ENCODE data around the gene C1orf226.
A peak's percentile ranks its signal among the peaks of the same experiment; 100 is the strongest.
"Not testable (repeated sequence)": the region's sequence is repeated elsewhere in the genome, so short reads cannot be mapped to it uniquely, and the experiment has no call there.

C1orf226 gene, protein sequence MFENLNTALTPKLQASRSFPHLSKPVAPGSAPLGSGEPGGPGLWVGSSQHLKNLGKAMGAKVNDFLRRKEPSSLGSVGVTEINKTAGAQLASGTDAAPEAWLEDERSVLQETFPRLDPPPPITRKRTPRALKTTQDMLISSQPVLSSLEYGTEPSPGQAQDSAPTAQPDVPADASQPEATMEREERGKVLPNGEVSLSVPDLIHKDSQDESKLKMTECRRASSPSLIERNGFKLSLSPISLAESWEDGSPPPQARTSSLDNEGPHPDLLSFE

DNA sequence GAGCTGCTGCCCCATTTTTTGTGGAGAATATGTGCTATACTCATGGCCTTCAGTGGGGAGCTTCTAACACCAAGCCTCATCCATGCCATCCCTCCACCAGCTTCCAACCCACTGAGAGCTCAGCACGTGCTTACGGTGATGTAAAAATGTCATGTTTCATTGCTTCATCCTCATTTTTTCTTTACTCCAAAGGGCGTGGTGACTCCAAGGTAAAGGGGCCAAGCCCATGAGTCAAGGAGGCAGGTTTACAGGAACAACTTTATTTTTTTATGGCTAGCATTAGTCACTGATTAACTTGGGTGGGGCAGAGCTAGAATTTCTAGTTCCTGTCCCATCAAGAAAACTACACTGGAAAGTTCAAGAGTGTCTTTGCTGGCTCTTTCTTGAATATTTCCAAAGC lies at the start of gene C1orf226:
Gene C1orf226 (plus strand): TSS at position 346 of the 400 bp plus-strand sequence. CDS start 174 bp downstream, outside the sequence.
- DNase-seq (ENCODE audit: low spot score): no peak

GRCh38 chr1:162333991-162334390 lies 47.5 kb upstream of the C1orf226 start:
- DNase-seq (ENCODE audit: low spot score): no peak

DNA sequence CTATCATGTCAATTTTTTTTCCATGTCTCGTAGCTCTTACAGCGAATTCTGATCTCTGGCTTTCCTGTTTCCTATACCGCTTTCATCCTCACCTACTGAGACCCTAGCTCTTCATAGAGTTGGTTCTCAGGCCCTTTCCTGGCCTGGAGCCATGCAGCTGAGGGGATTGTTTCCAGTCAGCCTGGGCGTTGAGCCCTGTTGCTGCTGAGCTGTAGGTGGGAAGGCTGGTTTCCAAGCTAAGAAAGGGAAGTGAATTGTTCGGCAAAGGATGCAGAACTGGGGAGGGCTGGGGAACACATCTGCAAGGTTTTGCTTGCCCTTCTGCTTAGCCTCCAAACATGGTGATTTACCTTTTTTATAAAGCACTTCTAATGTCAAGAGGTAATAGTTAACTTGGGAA lies 46.4 kb upstream of the C1orf226 start:
- no peak for DNase-seq (ENCODE audit: low spot score)

GRCh38 chr1:162336621-162337285 lies 44.8 kb upstream of the C1orf226 start:
- DNase-seq (ENCODE audit: low spot score): no peak

GRCh38 chr1:162342452-162342983 lies 39.0 kb upstream of the C1orf226 start:
- DNase-seq (ENCODE audit: low spot score): no peak

DNA sequence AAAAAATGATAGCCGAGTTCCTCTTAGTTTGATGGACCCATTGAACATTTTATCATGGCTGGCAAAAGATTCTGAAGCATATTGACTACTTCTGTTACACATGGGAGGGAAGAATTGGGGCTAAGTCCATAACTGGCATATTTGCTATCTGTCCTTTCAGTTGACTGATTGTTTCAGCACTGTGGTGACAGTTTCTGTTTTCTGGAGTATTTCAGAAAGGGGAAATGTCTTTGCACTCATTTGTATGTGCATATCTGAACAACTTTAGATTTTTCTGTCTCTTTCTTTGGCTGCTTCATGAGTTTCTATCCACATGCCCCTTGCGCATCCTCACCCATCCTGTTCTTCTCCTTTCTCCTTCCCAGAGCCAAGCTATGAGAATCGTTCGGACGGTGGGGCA lies 38.1 kb upstream of the C1orf226 start:
- DNase-seq (ENCODE audit: low spot score): no peak

GRCh38 chr1:162347281-162347680 lies 34.2 kb upstream of the C1orf226 start:
- no peak for DNase-seq (ENCODE audit: low spot score)

- no peak for DNase-seq (ENCODE audit: low spot score)
These were observed 31.7 kb upstream of the C1orf226 start for GRCh38 chr1:162349635-162350330.

DNA sequence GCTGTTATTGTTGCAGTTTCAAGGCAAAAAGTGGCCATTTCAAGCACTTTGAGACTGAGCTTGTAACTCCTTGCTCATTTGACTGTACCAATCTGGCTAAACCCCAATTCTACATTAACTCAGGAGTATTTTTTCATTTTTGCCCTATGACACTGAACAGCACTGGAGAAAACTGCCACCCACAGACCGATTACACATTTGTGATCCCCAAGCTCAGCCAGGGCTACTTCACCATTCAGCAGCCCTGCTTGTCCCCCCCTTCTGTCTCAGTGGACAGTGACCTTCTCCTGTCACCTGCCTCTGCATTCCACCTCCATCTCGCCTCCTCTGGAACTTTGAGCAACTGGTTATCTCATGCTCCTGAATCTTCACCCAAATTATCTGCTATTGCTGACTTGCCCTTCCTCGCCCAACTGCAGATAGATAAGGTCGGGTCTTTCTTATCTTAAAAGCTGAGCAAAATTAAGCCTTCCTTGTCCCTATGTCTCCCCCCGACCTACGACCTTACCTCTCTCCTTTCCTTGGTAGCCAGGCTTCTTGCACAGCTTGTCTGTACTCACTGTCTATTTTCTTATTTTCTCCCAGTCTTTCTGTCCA lies 30.2 kb upstream of the C1orf226 start:
- DNase-seq (ENCODE audit: low spot score): no peak

- not testable (repeated sequence) for DNase-seq (ENCODE audit: low spot score)
These were observed 29.7 kb upstream of the C1orf226 start for GRCh38 chr1:162351874-162352273.

DNA sequence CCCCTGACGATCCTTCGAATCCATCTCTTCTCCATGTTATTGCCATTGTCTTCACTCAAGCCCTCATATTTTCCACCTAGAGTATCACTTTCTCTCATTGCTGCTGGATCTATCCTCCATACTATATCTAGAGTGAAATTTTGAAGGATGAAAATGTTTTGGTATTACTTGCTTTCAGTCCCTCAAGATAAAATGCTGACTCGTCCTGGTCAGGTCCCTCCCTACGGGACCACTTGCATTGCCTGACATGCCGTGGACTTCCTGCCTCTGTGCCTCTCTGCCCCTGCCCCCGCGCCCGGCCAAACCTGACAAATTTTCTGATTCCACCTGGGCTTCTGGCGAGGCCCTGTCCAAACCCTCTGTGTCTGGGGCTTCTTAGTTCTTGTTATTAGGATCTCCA lies 28.4 kb upstream of the C1orf226 start:
- no peak for DNase-seq (ENCODE audit: low spot score)

DNA sequence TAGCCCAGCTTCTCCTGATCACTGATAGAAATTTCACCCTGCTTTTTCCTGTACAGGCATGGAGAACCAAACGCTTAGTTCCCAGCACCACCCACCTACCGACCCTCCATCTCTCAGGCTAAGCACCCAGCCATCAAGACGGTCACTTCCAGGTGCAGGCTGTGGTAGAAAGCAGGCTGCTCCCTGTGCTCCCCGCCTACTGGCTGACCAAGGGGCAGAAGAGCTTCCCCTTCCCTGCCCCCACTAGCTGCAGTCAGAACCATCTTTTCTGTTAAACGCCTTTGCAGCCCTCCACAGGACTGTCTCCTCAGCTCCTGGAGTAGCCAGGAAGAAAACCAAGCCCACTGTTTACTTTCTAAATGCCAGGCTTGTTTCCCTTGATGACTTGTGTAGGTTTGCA lies 27.8 kb upstream of the C1orf226 start:
- DNase-seq (ENCODE audit: low spot score): no peak

DNA sequence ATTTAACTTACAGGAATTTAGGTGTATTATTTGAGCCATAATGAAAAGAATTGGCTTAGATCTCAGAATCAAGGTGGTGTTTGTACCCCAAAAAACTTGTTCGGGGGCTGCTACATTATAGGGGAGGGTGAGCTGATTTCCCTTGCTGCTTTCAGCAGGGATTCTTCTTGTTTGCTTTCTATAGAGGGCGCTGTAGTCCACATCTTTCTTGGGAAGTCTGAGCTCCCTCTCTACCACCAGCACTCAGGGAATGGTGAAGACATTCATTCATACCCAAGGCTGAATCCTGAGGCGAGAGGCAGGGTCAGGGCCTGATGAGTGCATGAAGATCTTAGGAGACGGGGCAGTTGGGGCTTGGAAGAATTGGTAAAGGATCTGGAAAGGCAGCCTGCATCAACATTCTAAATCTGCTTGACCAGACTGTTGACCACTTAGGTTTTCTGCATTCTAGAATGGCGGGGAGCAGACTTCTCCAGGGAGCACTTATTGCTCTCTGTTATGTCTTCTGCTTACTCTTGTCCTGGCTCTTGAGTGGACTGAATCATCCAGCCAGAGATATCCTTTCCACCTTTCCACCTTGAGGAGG lies 23.8 kb upstream of the C1orf226 start:
- peak; percentile 37 for DNase-seq (ENCODE audit: low spot score)

DNA sequence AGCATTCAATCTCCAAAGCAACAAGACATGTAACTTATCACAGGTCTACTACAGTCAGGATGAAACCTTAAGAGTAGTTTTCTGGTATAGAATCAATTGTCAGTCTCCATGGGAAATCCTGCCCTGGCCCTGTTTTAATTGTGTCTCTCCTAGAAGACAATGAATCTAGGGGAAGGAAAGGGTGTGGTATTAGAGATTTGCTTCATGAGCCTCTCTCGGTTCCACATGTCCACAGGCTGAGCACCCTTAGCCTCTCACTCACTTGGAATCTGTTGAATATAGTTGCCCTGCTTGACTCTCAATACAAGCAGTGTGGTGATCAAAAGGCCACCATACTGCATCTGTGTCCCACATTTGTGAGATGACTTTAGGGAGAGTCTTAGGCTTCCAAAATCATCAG lies 22.6 kb upstream of the C1orf226 start:
- DNase-seq (ENCODE audit: low spot score): no peak

DNA sequence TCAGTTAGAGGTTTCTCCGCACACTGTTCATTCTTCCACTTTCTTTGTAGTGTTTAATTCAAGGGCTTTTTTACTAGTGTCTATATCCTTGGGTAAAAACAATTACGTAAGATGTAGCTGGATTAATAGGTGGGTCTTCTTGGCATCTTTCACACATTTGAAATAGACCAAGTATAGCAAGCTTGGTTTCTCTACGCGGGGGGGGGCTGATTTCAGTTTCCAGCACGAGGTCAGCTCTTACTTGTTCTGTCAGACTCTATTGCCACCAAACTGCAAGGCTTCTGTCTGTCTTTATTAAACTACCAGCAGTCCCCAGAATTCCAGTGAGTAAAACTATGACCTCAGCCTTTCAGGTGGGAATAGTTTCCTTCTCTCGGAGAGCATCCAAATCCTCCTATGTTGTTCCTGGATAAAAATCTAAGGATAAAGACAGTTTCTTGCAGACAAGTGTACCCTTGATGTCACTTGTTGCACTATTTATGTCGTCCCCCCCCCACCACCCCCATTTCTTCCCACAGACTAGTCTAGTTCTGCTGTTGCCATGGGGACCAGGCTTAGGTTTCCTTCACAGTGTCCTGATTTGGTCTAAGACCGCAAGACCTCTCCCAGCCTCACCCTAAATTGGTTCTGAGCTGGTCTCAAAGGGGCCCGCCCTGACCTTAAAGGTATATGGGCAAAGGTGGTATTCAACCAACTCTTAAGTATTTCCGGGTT lies 21.8 kb upstream of the C1orf226 start:
- no peak for DNase-seq (ENCODE audit: low spot score)

DNA sequence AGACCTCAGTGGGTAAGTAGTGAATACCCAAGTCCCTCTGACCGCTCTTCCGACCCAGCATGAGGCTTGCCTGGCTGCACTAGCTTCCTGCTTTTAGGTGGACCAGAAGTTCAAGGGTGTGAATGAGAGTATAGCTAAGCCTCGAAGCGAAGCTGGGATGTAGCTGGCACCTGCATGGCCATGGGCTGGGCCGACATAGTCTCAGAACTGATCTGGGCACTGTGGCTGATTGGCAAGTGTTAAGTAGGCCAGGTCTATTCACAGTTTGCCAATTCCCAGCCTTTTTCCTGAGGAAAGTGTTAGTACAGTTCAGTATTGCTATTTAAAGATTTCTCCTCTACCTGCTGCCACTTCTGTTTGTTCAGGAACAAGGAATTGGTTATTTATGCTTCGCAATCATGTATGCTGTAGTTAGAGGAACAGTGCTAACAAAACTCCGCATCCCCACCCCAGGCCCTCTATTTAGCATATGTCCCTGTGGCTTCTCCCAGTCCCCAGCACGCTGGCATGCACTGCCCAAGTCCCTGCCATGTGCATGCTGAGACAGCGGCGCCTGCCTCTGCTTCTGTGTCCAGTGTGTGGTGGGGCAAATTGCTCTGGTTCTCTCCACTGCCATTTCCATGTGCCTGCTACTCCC lies 21.2 kb upstream of the C1orf226 start:
- no peak for DNase-seq (ENCODE audit: low spot score)

DNA sequence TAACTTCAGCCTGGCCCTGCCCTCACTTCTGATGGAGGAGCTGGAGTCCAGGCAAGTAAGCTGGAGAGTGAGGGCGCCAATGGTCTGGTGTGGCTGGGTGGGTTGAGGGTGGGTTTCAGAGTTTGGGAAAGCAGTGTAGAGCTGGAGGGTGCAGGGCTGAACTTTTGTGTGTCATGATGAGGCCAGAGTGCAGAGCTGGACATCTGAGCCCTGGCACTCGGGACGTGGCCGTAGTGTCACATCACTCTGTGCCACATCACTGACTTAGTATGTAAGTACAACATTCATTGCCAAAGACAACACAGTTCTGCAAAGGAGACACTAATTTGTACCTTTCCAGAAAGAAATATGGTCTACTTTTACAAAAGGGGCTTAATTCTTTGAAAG lies 20.7 kb upstream of the C1orf226 start:
- DNase-seq (ENCODE audit: low spot score): no peak

GRCh38 chr1:162361349-162361748 lies 20.2 kb upstream of the C1orf226 start:
- no peak for DNase-seq (ENCODE audit: low spot score)

GRCh38 chr1:162363823-162364222 lies 17.7 kb upstream of the C1orf226 start:
- no peak for DNase-seq (ENCODE audit: low spot score)

GRCh38 chr1:162364498-162364897 lies 17.0 kb upstream of the C1orf226 start:
- no peak for DNase-seq (ENCODE audit: low spot score)
